ENCODE measurements around the gene EHD4.

Gene EHD4

DNA sequence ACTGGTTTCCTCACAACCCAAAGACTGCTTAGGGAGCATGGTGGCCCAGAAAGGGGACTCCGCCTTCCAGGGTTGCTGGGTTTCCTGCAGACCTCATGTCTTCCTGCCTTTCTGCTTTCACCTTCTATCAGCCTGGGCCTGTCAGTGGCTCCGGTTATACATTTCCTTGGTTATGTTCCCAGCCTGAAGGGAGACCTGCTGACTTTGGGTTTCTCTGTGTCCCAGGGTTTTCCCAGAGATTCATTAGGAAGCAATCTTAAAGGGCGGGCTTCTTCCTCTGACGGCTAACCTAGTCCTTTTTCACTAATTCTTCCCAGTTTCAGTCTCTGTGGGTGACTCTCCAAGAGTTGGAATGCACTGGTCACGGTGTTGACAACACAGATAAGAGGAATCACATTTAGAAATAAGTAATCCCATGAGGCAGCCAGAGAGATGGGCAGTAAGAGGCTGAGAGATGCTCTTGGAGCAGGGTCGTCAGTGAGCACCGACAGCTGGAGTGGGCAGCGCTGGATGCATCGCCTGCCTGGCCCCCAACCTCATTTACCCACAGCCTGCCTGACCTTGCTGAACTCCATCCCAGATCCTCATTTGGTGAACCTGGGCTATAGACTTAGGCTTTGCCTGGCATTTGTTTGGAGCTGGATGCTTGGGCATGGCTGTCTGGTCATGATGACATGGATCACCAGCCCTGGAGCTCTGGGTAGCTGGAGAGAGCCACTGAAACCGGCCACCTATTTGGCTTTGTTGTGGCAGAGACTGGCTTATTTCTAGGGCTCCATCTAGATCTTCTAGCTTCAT lies 10.0 kb upstream of the EHD4 start:
- TF ChIP-seq, protein P1, sequence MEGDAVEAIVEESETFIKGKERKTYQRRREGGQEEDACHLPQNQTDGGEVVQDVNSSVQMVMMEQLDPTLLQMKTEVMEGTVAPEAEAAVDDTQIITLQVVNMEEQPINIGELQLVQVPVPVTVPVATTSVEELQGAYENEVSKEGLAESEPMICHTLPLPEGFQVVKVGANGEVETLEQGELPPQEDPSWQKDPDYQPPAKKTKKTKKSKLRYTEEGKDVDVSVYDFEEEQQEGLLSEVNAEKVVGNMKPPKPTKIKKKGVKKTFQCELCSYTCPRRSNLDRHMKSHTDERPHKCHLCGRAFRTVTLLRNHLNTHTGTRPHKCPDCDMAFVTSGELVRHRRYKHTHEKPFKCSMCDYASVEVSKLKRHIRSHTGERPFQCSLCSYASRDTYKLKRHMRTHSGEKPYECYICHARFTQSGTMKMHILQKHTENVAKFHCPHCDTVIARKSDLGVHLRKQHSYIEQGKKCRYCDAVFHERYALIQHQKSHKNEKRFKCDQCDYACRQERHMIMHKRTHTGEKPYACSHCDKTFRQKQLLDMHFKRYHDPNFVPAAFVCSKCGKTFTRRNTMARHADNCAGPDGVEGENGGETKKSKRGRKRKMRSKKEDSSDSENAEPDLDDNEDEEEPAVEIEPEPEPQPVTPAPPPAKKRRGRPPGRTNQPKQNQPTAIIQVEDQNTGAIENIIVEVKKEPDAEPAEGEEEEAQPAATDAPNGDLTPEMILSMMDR (IDR thresholded peaks at IDR 0.05), result no peak

DNA sequence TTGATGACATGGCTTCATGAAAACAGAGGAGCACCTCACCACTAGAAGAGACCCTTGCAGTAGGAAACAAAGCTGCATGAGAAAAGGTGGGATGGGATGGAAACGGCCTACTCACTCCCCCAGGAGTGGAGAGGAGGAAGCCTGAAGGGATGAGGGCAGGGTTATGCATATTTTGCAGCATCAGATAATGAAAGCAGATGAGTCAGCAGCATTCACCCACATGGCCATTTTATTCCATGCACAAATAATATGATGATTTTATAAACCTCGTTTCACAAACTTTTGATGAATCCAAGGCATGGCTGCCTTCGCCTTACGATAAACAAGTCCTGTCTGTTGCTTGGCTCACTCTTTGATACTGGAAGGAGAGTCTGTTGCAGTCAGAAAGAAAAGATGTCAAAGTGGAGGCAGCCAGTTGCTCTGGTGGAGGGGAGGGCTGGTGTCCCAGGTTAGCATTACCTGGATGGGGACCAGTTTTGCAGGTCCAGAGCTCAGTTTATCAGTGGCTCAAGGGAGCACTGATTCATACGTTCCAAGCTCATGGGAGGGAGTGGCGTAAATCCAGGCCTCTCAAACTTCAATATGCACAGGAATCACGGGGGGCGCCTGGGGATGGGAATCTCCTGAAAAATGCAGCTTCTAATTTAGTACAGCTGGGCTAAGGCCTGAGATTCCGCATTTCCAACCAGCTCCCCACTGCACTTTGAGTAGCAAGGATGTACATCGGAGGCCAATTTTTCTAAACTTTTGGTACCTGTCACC lies 9.2 kb upstream of the EHD4 start:
- TF ChIP-seq, protein P1 (IDR thresholded peaks at IDR 0.05), result no peak

DNA sequence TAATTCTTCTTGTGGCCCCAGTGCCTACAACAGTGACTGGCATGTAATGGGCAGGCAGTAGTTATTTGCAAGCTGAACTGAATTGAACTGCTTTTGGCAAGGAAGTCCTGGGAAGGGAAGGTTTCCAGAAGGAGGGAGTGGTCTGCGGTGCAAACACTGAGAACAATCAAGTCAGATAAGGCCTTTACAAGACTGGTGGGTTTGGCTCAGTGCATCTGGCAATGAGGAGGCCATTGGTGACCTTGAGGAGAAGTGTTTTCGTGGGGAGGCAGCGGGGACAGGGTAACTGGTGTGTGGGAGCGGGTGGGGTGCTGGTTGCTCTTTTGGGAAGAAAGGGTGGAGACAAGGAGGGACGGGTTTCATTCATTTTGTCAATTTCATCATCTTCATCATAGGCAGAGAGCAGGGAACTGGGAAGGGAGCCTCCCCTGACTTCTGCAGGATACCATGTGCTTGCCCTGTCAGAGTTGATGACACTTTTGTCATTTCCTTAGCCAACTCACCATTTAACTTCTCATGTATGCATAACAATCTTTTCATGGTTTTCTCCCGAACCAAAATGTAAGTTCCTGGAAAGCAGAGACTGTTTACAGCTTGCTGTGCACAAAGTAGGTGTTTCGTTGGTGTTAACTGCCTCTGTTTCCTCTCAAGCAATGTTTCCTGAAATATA lies 8.4 kb upstream of the EHD4 start:
- TF ChIP-seq, protein P1 (IDR thresholded peaks at IDR 0.05), result no peak

DNA sequence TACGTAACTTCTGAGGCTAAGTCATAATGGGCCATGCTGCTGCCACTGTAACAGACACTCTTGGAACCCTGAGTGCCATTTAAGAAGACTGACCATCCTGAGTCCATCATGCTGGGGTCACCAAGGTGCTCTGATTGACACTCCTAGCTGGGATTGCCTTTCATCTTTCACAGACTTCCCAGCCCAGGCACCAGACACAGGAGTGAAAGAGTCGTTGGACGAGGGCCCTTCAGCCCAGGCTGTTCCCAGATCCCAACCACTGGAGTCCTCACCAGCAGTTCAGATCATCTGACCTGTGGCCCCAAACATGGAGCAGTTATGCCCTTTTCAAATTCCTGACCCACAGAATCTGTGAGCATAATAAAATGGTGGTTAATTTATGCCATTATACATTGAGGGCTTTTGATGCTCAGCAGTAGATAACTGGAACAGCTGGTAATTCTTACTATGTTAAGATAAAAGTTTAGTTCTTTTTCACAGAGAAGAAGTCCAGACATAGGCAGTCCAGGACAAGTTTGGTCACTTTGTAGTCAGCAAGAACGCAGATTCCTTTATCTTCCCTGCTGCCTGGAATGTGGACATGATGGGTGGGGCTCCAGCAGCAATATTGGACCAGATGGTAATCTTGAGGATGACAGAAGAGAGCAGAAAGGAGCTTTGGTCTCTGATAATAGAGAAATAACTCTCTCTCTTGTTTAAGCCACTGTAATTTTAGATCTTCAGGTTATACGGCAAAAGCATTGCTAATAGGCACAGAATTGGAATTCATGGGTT lies 7.3 kb upstream of the EHD4 start:
- TF ChIP-seq, protein P1 (IDR thresholded peaks at IDR 0.05), result no peak

DNA sequence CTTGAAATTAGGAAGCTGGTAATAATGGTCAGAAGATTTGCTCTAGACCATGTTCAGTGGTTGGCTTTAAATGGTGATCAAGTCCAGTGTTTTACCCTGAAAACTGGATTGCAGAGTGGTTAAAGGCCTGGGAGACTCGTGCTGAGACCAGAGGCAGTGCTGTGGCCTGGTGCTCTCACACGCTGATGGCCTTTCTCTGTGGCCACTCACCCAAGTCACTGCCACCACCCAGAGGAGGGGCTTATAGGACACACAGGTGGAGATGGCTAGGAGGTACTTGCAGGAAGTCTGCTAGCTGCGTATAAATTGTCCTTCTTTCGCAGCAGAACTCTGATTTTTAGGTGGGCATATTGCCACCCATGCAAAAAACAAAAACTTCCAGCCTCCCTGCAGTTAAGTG lies 6.2 kb upstream of the EHD4 start:
- TF ChIP-seq, protein P1 (IDR thresholded peaks at IDR 0.05), result no peak

DNA sequence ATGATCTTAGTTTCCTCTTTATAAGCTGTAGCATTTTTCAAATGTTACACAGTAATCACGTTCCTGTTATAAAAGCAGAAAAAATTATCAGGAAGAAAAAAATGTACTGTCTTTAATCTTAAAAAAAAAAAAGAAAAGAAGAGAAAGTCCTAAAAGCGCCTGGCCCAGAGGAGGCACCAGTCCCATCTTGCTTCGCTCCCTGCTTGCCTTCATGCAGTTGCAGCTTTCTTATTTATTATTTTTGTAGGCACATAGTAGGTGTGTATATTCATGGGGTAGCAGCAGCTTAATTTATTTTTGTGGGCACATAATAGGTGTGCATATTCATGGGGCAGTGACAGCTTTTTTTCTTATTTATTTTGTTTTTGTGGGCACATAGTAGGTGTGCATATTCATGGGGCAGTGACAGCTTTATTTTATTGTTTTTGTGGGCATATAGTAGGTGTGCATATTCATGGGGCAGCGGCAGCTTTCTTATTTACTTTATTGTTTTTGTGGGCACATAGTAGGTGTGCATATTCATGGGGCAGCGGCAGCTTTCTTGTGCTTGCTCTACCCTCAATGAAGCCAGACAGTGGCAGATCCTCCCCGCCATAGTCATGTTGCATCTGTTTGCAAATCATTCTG lies 5.5 kb upstream of the EHD4 start:
- TF ChIP-seq, protein P1 (IDR thresholded peaks at IDR 0.05), result no peak

Data from LNCAP (cell line).